Spleen (tissue), 11 donors: ENCODE results near the gene OR10G4. TPM values are rescaled to one million over a fixed set of nuclear protein-coding genes. Genes with fewer than 3 reads are reported as not detected.

Experiments used
- DNase-seq: peaks from one replicate; pipeline ENCODE4 v3.0.0-alpha.2; 2020
- H3K27ac ChIP-seq, 8 donors: fragments of 200-600 bp; sonication (generic) in 7 of 8; 1 replicate in 4 of 8; 2 replicates in 4 of 8; pipeline versions ENCODE4 v1.5.0 to v1.8.0; 2016 to 2021; ENCODE audit warnings: inconsistent platforms in 4 of 8, mild to moderate bottlenecking in 4 of 8, moderate library complexity in 1 of 8
- H3K27me3 ChIP-seq, 7 donors: fragments of 200-600 bp; sonication (generic) in 6 of 7; replicated peaks in 1 of 7; 1 replicate in 4 of 7; 2 replicates in 3 of 7; pipeline versions ENCODE4 v1.5.0 to v1.8.0; 2016 to 2021; ENCODE audit warnings: inconsistent platforms in 3 of 7, mild to moderate bottlenecking in 1 of 7
- H3K36me3 ChIP-seq, 6 donors: fragments of 200-600 bp; sonication (generic) in 5 of 6; 1 replicate in 4 of 6; 2 replicates in 2 of 6; pipeline versions ENCODE4 v1.5.0 to v1.8.0; 2016 to 2021; ENCODE audit warnings: inconsistent platforms in 2 of 6
- H3K4me1 ChIP-seq, 6 donors: fragments of 200-600 bp; sonication (generic) in 5 of 6; 1 replicate in 3 of 6; 2 replicates in 3 of 6; pipeline versions ENCODE4 v1.5.0 to v1.8.0; 2016 to 2021; ENCODE audit warnings: inconsistent platforms in 3 of 6
- H3K4me3 ChIP-seq, 8 donors: fragments of 200-600 bp; sonication (generic) in 7 of 8; 1 replicate in 4 of 8; 2 replicates in 4 of 8; pipeline versions ENCODE4 v1.5.0 to v1.8.0; 2016 to 2021; ENCODE audit warnings: inconsistent platforms in 4 of 8, mild to moderate bottlenecking in 4 of 8, moderate library complexity in 2 of 8
- H3K9me3 ChIP-seq, 8 donors: fragments of 200-600 bp; sonication (generic) in 7 of 8; 1 replicate in 4 of 8; 2 replicates in 4 of 8; pipeline versions ENCODE4 v1.5.0 to v1.8.0; 2016 to 2021; ENCODE audit warnings: inconsistent platforms in 4 of 8
- POLR2A ChIP-seq, 3 donors: fragments of 450-650 bp; IDR thresholded peaks; one replicate each; pipeline ENCODE4 v1.5.1; 2017; ENCODE audit warnings: antibody characterized with exemption in 3 of 3, mild to moderate bottlenecking in 1 of 3
- POLR2AphosphoS5 ChIP-seq, 3 donors: sonication (generic); formaldehyde crosslinking; IDR thresholded peaks; one replicate each; pipeline ENCODE4 v1.5.1; 2017; ENCODE audit warnings: antibody characterized with exemption in 3 of 3
- WGBS, 5 donors: extraction: QIAGEN DNeasy Blood & Tissue Kit in 3 of 5; methylation state at CpG; one replicate each; pipeline versions ENCODE4 v1.1.5 to v1.1.7; 2013 to 2018; 5-methylcytosine and 5-hydroxymethylcytosine counted together
- intact Hi-C: fragments of 100-400 bp; cut with DNase I; formaldehyde crosslinking; loops from one replicate; pipeline ENCODE4 v1.15.0; 2023; ENCODE audit warnings: low total_unique reads
- polyA plus RNA-seq, 3 donors: library from polyadenylated mRNA; stranded (reverse); fragments of 200-250 nt; gene quantifications; one replicate each; pipeline ENCODE4 v1.2.1, GENCODE V29; 2013
- total RNA-seq, 7 donors: library from RNA; depleted of rRNA in 3 of 7; stranded (reverse); fragments of >200 nt in 3 of 7; fragmentation: NEBNext Ultra II Directional in 4 of 7; extraction: Animal tissue kit (Norgen Biotek cat#: 25700) in 4 of 7; gene quantifications; one replicate each; pipeline versions ENCODE4 v1.1.0 to v1.2.1, GENCODE V29; 2016 to 2021
- TF ChIP-seq, protein P1 (sequence below), 11 experiments: fragments of 200-600 bp in 7 of 11; fragments of 450-650 bp in 4 of 11; sonication (generic) in 4 of 11; IDR thresholded peaks in 8 of 11; conservative IDR thresholded peaks in 3 of 11; 1 replicate in 7 of 11; 2 replicates in 4 of 11; pipeline versions ENCODE4 v1.4.0 to v1.8.0; 2016 to 2021; ENCODE audit warnings: antibody characterized with exemption in 11 of 11, inconsistent platforms in 4 of 11, mild to moderate bottlenecking in 1 of 11
- donor health status: healthy with polysubstance abuse.
- donor health status: DM: no; HTN: no; CAD: no; lungs with moderate emphysema.
- donor health status: DM: no; HTN: no; CAD: no.
- donor health status: Bipolar disorder and iron deficiency.
- donor health status: healthy.
- donor health status: DM: no; HTN: no; CAD: no.
- donor health status: DM: yes; HTN: yes; CAD: no.

OR10G4 gene
- total and polyA plus RNA-seq, 10 donors, result not detected

DNA sequence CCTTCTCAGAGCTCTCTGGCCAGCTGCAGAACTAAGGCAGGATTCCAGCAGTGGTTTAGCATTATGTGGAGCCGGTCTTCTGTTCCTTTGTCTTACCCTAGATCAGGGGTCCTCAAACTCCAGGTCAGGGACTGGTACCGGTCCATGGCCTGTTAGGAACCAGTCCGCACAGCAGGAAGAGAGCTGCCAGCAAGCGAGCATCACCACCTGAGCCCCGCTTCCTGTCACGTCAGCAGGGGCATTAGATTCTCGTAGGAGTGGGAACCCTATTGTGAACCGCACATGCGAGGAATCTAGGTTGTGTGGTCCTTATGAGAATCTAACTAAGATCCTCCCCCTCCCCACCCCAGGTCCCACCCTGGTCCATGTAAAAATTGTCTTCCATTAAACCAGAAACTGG, 26.8 kb downstream of the OR10G4 start:
- Histone ChIP-seq H3K27me3 (no peaks in the 10 kb centered on the region), H3K36me3 (no peaks in the 10 kb centered on the region), H3K9me3 (no peaks in the 10 kb centered on the region), H3K4me1 (no peaks in the 10 kb centered on the region), H3K27ac (no peak overlapping the region), H3K4me3 (no peak overlapping the region)
- no peak for DNase-seq
- intact Hi-C loops, result no loop called here
- TF ChIP-seq POLR2A (IDR thresholded peaks at IDR 0.05) (no peak), POLR2AphosphoS5 (IDR thresholded peaks at IDR 0.05) (no peak)
- TF ChIP-seq, protein P1, sequence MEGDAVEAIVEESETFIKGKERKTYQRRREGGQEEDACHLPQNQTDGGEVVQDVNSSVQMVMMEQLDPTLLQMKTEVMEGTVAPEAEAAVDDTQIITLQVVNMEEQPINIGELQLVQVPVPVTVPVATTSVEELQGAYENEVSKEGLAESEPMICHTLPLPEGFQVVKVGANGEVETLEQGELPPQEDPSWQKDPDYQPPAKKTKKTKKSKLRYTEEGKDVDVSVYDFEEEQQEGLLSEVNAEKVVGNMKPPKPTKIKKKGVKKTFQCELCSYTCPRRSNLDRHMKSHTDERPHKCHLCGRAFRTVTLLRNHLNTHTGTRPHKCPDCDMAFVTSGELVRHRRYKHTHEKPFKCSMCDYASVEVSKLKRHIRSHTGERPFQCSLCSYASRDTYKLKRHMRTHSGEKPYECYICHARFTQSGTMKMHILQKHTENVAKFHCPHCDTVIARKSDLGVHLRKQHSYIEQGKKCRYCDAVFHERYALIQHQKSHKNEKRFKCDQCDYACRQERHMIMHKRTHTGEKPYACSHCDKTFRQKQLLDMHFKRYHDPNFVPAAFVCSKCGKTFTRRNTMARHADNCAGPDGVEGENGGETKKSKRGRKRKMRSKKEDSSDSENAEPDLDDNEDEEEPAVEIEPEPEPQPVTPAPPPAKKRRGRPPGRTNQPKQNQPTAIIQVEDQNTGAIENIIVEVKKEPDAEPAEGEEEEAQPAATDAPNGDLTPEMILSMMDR (IDR thresholded peaks at IDR 0.05 in 8 of 11, conservative IDR thresholded peaks at IDR 0.05 in 3 of 11), result no peak
- 73 to 86% (median 81%) methylated on average over 8 to 9 of the region's 9 CpGs for WGBS, 5 donors

DNA sequence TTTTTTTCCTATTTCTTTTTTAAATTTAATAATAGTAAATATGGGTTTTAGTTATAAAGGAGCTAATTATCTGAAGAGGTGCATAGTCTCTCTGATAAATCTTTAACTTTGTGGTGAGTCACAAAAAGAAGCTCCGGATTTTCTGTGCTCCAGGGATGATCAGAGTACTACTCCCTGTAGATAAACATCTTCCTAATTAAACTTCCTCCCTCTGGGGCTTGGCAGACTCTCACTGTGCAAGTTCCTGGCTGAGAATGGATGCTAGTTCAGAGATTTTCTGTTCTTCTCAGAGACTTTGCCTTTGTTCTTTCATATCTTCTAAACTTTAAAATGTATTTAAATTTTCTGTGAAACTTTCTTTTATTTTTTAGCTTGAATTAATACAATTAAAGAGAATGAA, 28.5 kb downstream of the OR10G4 start, which contains the start of gene OR10G7:
Gene OR10G7 (minus strand): TSS at position 72 of the 400 bp plus-strand sequence. CDS start 2,324 bp downstream, outside the sequence.
- intact Hi-C loops, result no loop called here
- 5 to 28% (median 12%) methylated on average over 1 of the region's 1 CpG for WGBS, 5 donors
- Histone ChIP-seq H3K4me1 (no peaks in the 10 kb centered on the region), H3K4me3 (no peak within 1 kb of the TSS), H3K9me3 (no peaks in the 10 kb centered on the region), H3K36me3 (no peaks in the 10 kb centered on the region), H3K27me3 (no peaks in the 10 kb centered on the region), H3K27ac (no peak within 1 kb of the TSS)
- DNase-seq, result no peak
- TF ChIP-seq, protein P1 (IDR thresholded peaks at IDR 0.05 in 8 of 11, conservative IDR thresholded peaks at IDR 0.05 in 3 of 11), result no peak
- no peak for TF ChIP-seq POLR2A (IDR thresholded peaks at IDR 0.05)
- no peak for TF ChIP-seq POLR2AphosphoS5 (IDR thresholded peaks at IDR 0.05)

DNA sequence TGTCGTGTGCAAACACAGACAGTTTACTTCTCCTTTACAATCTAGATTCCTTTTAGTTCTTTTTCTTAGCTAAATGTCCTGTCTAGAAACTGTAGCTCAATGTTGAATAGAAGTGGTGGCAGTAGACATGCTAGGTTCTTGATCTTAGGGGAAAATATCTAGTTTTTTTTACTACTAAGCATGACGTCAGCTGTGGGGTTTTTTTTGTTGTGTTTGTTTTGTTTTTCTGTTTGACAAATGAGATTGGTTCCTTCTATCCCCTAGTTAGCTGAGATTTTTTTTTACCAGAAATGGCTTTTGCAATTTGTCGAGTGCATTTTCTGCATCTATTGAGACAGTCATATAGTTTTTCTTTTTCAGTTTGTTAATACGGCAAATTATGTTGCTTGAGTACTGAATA, 30.6 kb downstream of the OR10G4 start:
- intact Hi-C loops, result no loop called here
- no peak overlapping the region for H3K4me3 ChIP-seq
- no peaks in the 10 kb centered on the region for H3K9me3 ChIP-seq
- H3K27ac ChIP-seq, result no peak overlapping the region
- no peak for DNase-seq
- TF ChIP-seq POLR2AphosphoS5 (IDR thresholded peaks at IDR 0.05) (no peak), POLR2A (IDR thresholded peaks at IDR 0.05) (no peak)
- TF ChIP-seq, protein P1 (IDR thresholded peaks at IDR 0.05 in 8 of 11, conservative IDR thresholded peaks at IDR 0.05 in 3 of 11), result no peak
- H3K36me3 ChIP-seq, result no peaks in the 10 kb centered on the region
- WGBS, 5 donors, result 79 to 88% (median 80%) methylated on average over 4 of the region's 4 CpGs
- H3K4me1 ChIP-seq, result no peaks in the 10 kb centered on the region
- H3K27me3 ChIP-seq, result no peaks in the 10 kb centered on the region

DNA sequence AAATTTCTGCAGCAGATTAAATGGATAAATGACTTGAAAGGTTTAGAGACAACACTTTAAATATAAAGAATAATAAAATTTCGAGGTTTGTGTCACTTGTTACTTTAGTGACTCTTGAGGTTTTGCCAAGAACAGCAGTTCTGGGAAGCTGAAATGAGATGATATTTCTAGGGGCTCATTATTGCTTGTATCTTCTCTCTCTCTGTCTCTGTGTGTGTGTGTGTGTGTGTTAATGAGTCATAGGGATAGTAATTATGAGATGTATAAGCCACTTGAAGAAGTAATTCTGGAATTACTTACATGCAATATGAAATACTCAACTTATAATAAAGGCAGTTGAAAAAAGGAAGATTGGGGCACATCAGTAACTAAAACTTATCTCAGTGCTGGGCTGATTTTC, 38.0 kb downstream of the OR10G4 start:
- intact Hi-C loops, result no loop called here
- Histone ChIP-seq H3K4me1 (no peaks in the 10 kb centered on the region), H3K9me3 (no peaks in the 10 kb centered on the region), H3K27me3 (no peaks in the 10 kb centered on the region), H3K4me3 (no peak overlapping the region), H3K27ac (no peak overlapping the region), H3K36me3 (no peaks in the 10 kb centered on the region)
- TF ChIP-seq, protein P1 (IDR thresholded peaks at IDR 0.05 in 8 of 11, conservative IDR thresholded peaks at IDR 0.05 in 3 of 11), result no peak
- no peak for TF ChIP-seq POLR2AphosphoS5 (IDR thresholded peaks at IDR 0.05)
- no peak for TF ChIP-seq POLR2A (IDR thresholded peaks at IDR 0.05)
- no peak for DNase-seq
- WGBS, 5 donors, result 36 to 55% (median 44%) methylated on average over 1 of the region's 1 CpG
